DMS79 (cell line): ENCODE measurements around the gene ALPK3.
"Not testable (repeated sequence)": the region's sequence is repeated elsewhere in the genome, so short reads cannot be mapped to it uniquely, and the experiment has no call there.

Source experiments
- DNase-seq: peaks from one replicate; lab custom pipeline; 2025; lab: John Stamatoyannopoulos, UW

The ALPK3 gene

GRCh38 chr15:84874981-84875699, 58.0 kb downstream of the ALPK3 start:
- peak; percentile 11 for DNase-seq

DNA sequence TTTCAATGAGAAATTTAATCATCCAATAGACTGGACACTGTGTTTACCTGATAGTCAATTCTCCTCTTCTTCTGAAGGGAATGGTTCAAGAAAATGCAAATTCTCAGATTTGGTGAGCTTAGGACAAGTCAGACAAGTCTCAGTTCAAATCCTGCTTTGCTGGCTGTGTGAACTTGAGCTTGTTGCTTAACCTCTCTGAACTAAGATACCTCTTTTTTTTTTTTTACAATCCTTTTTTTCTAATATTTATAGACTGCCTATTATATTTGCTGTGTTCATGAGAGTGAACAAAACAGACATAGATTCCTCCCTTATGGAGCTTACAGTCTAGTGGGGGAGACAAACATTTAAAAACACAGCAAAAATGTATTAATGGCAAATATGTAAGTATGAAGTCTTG, 59.1 kb downstream of the ALPK3 start:
- DNase-seq: no peak

DNA sequence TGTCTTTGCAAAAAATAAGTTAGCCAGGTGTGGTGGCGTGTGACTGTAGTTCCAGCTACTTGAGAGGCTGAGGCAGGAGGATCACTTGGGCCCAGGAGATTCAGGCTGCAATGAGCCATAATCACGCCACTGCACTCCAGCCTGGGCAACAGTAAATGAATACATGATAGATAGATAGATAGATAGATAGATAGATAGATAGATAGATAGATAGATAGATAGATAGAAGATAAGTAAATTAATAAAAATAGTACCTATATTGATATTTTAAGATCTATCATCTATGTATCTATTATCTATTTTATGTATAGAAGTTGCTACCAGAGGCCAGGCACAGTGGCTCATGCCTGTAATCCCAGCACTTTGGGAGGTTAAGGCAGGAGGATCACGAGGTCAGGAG, 60.5 kb downstream of the ALPK3 start:
- DNase-seq: not testable (repeated sequence)

- DNase-seq: peak; percentile 5
Observed at GRCh38 chr15:84878504-84878903, 61.3 kb downstream of the ALPK3 start.

DNA sequence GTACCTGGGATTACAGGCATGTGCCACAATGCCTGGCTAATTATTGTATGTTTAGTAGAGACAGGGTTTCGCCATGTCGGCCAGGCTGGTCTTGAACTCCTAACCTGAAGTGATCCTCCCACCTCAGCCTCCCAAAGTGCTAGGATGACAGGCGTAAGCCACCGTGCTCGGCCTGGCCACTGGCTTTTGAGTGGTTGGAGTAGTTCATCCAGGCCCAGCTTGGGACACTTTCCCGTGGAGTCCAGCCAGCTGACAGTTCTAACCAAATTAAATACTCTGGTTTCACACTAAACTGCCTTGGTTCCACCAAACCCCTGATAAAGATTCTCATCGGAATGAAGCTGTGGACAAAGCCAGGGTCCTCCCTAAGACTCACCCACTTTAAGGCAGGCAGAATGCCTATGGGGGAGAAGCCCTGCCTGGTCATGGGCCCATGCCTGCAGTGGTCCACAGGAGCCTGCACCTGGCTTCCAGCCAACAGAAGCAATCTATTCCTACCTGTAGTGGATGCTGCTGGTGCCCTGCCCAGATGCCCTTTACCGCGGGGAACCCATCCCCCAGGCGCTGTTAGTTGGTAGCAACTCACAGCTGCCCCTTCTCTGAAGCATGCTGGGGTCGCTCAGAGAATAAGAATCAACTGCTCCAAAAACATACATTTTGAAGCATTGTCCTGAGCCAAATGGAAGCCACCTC, 62.1 kb downstream of the ALPK3 start:
- DNase-seq: no peak

GRCh38 chr15:84880007-84880406, 62.9 kb downstream of the ALPK3 start:
- no peak for DNase-seq

- DNase-seq: no peak
Observed at GRCh38 chr15:84880822-84881519, 63.8 kb downstream of the ALPK3 start.

DNA sequence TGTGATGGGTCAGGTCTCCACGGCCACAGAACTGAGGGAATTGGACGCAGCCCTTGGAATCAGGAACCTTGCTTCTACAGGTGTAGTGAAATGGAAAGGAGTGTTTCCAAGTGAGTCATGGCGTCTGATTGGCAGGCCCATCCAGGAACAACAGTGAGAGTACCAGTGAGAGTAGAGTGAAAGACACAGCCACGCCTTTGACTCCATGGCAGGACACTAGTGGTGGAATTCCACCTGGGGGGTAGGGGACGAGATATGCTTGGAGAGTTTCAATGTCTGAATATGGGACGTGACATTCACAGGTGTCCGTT, 64.3 kb downstream of the ALPK3 start:
- DNase-seq: no peak

- no peak for DNase-seq
Observed at GRCh38 chr15:84883466-84883865, 66.3 kb downstream of the ALPK3 start.

DNA sequence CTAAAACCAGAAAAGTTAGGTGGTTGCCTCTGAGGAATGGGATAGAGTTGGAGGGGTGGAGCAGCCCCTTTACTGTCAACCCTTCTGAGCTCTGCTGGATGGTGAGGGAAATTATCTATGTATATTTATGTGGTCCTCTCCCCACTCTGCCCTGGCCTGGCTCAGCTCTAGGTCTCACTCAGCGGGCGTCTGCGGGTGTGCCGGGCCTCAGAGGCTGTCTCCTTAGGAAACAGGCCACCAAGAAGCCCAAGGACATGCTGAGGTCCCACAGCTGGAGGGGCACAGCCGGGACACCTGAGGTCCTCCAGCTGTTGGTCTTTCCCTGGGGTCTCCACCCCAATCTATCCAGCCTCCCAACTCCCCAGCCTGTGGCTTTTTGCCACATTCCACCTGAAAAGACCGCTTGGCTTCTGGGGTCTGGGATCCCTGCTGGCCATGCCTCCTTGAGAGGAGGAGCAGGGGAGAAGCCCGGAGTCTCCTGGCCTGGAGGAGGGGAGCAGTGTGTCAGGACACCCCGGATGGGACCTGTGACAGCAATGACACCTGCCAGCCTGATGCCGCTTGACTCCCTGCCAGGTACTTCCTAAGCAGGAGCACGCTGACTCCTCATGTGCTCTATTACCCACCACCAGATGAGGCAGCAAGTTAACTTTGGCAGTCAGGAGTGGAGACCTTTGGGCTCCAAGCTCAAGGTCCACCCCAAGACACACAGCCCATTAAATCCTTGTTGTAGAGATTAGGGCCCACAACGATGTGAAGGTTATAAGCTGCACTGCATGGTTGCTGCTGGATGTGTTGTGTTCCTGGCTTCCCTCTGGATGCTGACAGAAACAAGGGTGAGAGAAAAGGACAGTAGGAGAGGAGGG, 67.0 kb downstream of the ALPK3 start, which contains the start of gene SLC28A1:
Gene SLC28A1, plus strand, starts transcription at position 747 of the 866 bp plus-strand sequence. CDS start 3,099 bp downstream, outside the sequence.
- DNase-seq: no peak

DNA sequence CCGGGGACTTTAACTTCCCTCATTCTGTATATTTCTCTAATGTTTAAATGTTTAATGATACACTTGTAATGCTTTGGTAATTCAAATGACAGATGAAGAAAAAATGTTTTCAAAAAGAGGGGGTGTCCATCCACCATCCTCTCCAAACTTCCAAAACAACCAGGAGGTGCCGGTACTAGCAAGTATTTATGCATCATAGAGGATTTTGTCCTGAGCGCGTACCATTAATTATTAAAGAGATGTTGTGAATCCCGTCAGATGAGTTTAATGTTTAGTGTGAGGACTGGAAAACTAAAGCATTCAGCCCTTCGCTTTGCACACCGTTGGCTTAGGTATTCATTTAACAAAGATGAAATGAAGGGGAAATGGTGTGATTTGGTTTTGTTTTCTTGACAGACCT, 68.6 kb downstream of the ALPK3 start:
- no peak for DNase-seq

DNA sequence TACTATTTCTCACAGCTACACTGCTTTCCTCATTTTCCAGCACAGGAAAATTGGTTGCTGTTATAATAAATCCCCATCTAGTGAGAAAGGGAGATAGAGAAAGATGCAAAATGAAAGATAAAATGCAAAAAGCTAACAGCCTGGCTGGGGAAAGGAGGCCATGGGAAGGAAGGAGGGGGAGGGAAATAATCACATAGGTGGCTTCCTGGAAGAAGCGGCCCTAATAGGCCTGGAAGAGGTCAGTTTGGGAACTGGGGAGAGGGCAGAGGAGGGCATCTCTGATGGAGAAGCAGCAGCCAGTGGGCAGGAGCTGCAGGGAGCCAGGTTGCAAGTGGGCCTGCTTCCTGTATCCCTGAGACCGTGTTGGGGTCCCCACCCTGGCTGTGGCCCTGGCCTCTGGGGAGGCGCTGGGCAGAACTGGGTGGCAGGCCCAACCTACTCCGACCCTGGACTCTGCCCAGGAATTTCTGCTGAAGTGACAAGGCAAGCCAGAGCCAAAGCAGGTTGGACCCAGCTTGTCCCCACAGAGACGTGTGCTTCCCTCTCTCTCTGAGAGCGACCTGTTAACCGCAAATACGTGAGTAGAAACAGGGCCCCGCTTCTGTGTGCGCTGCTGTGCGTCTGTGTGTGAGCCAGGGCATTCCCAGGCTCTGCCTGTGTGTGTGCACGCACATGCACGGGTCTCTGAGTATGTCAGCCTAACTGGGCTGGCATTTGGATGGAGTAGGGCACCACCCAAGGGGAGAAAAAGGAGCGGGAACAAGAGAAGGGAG, 69.2 kb downstream of the ALPK3 start:
- no peak for DNase-seq

DNA sequence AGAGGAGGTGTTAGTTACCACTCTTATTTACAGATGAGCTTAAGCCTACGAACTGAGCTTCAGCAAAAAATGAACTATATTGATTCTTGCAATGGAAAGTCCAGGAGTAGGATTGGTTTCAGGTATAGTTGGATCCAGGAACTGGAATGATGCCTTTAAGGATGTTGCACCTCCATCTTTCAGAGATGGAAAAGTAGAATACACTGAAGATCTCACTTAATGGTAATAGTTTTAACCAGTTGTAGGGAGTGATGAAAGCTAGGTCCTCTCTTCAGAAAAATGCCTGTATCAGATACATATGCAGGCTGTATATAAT, 69.8 kb downstream of the ALPK3 start:
- DNase-seq: no peak

GRCh38 chr15:84887938-84888337, 70.8 kb downstream of the ALPK3 start:
- no peak for DNase-seq

GRCh38 chr15:84888639-84889038, 71.5 kb downstream of the ALPK3 start:
- no peak for DNase-seq

GRCh38 chr15:84889313-84889990, 72.3 kb downstream of the ALPK3 start:
- DNase-seq: no peak

GRCh38 chr15:84889991-84890669, 73.0 kb downstream of the ALPK3 start:
- no peak for DNase-seq

DNA sequence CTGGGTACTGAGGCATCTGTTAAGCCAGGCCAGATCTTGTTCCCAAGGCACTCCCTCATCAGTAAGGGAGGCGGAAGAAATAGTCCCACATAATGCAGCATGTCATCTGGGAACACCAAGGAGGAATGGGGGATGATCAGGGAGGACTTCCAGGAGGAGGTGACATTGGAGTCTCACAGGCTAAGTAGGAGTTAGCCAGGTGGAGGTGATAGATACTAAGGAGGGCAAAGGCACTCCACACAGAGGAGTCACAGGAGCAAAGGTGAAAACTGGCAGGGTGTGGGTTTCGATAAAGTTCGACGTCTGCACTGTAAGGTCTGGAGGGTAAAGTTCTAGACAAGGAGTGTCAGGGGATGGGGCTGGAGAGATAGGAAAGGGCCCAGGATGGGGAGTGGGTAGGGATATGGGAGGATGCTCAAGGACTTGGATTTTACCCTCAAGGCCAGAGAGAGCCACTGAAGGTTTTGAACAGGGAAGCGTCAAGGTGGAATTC, 73.6 kb downstream of the ALPK3 start:
- DNase-seq: no peak

DNA sequence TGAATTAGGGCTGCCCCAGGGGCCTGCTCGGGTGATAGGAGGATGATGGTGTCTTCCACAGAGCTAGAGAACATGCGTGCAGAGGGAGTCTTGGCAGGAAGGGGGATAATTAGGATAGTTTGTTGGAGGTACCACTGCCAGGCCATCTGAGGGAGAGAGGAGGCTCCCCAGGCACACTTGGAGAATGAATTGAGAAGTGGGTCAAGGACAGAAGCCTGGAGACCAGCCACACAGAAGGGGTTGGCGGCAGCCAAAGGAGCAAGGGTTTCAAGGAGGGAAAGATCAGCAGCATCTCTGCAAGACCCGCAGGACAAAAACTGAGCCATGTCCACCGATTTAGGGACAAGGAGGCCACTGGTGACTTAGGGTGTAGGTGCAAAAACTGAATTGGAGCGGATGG, 74.2 kb downstream of the ALPK3 start:
- DNase-seq: no peak

DNA sequence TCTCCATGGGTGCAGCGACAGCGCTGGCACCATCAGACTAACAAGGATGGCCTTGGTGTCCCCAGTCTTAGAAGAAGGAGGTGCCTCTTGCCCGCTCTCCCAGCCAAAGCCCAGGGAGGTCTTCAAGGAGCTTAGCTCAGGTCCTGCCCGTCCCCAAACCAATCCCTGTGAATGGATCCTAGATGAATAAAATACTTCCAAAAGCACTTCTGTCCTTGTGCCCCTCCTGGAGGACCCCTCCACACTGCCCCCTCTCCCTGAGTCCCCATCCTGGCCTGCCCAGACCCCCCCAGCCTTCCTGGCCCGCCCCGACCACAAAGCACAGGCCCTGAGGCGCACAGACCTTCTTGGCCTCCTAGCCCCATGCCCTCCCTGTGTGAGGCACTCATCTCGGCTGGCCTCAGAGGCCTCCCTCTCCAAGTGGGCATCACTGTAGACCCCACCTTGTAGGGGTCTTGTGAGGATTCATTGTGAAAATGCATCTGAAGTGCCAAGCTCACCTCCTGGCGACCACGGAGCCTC, 75.7 kb downstream of the ALPK3 start:
- no peak for DNase-seq
